GM12891 (cell line): ENCODE data around the gene GJC2.

Source experiments
- DNase-seq: peaks from one replicate; pipeline ENCODE4 v3.0.0; 2011; ENCODE audit warnings: low spot score; ENCODE audit not compliant: insufficient read length
- FAIRE-seq: peaks from 2 replicates; lab custom pipeline; 2011; peaks lifted over from hg19 to GRCh38; lab: Jason Lieb, UNC
- PAX5 ChIP-seq: IDR thresholded peaks from 2 replicates; pipeline ENCODE4 v1.6.1; 2011; ENCODE audit warnings: low read length, moderate library complexity, mild to moderate bottlenecking; ENCODE audit not compliant: insufficient read depth, severe bottlenecking
- POLR2A ChIP-seq: IDR thresholded peaks from 2 replicates; pipeline ENCODE4 v1.6.1; 2011; ENCODE audit warnings: low read depth, low read length, control low read depth
- POLR2AphosphoS5 ChIP-seq: IDR thresholded peaks from 2 replicates; pipeline ENCODE4 v1.6.1; 2011; ENCODE audit warnings: low read depth, low read length, control low read depth
- POU2F2 ChIP-seq: IDR thresholded peaks from 2 replicates; pipeline ENCODE4 v1.6.1; 2011; ENCODE audit warnings: low read depth, mild to moderate bottlenecking, control low read depth, low read length, moderate library complexity
- SPI1 ChIP-seq: IDR thresholded peaks from 2 replicates; pipeline ENCODE4 v1.6.1; 2011; ENCODE audit warnings: low read depth, low read length, control low read depth
- TAF1 ChIP-seq: IDR thresholded peaks from 2 replicates; pipeline ENCODE4 v1.6.1; 2011; ENCODE audit warnings: low read depth, low read length, control low read depth

GJC2 gene

DNA sequence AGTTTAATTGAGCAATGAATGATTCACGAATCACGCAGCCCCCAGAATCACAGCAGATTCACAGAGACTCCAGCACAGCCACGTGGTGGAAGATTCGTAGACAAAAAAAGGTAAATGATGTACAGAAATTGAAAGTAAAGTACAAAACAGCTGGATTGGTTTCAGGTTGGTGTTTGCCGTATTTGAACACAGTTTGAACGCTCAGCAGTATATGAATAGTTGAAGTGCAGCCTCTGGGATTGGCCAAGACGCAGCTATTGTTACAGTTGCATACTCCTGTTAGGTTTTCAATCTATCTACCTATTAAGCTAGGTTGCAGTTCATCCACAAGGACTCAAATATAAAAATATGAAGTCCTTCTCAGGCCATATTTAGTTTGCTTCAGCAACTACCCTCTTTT, 37.6 kb upstream of the GJC2 start:
- DNase-seq (no peak), FAIRE-seq (no peak)
- TF ChIP-seq POU2F2 = no peak
- no peak for TF ChIP-seq SPI1
- TF ChIP-seq TAF1 = no peak
- no peak for TF ChIP-seq PAX5
- TF ChIP-seq POLR2A = no peak
- TF ChIP-seq POLR2AphosphoS5 = no peak

DNA sequence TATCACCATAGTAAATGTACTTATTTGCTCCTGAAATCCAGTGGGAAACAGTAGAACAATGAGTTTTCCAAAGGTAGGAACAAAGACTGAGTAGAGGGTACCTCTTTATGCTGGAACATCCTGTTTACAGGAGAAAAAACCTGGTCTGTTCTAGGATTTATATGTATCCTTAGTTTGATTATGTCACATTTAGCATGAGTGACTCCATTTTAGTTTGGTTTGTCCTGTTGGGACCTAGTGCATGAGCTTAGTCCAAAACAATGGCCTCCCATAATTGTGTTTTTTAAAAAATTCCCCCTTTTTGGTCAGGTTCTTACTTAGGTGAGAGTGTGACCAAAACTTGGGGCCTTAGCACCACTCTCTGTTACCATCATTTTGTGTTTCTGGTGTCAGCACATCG, 37.1 kb upstream of the GJC2 start:
- no peak for FAIRE-seq

DNA sequence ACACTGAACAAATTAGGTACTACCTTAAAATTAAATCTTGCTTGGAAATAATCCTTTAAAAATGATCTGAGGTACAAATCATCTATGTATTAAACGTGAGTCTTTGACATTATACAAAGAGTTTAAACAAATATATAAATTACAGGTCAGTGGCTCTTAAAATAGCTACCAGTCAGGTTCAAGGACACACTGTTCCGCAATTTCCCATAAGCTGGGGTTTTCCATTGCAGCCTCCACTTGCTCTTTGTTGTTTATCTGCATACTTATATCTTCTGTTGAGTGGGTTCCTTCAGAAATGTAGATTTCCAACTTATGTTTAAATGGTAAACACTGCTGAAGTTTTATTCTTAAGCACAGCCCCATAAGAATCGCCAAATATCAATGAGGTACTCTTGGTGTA, 34.9 kb upstream of the GJC2 start:
- DNase-seq = no peak
- TF ChIP-seq PAX5 (no peak), SPI1 (no peak), POLR2A (no peak), TAF1 (no peak), POLR2AphosphoS5 (no peak), POU2F2 (no peak)
- no peak for FAIRE-seq

More for the DNA sequence above, 37.1 kb upstream of the GJC2 start:
- no peak for DNase-seq
- TF ChIP-seq POLR2AphosphoS5 (no peak), SPI1 (no peak), POLR2A (no peak), POU2F2 (no peak), TAF1 (no peak), PAX5 (no peak)

DNA sequence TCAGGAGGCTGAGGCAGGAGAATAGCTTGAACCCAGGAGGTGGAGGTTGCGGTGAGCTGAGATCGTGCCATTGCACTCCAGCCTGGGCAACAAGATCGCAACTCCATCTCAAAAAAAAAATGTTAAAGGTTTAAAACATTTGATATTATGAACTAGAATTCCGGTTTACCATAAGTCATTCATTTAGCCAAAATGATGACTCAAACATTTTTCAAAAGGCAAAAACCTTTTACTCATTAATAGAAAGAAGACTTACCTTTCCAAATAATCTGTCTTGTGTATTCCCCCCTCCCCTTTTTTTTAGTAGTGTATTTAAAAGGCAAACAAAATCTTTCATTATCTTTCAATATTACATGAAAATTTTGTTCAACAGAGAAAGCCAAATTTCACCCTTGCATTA, 32.4 kb upstream of the GJC2 start:
- TF ChIP-seq TAF1 = no peak
- no peak for TF ChIP-seq POLR2AphosphoS5
- no peak for TF ChIP-seq SPI1
- no peak for TF ChIP-seq POU2F2
- no peak for TF ChIP-seq POLR2A
- no peak for TF ChIP-seq PAX5
- FAIRE-seq = no peak
- no peak for DNase-seq

DNA sequence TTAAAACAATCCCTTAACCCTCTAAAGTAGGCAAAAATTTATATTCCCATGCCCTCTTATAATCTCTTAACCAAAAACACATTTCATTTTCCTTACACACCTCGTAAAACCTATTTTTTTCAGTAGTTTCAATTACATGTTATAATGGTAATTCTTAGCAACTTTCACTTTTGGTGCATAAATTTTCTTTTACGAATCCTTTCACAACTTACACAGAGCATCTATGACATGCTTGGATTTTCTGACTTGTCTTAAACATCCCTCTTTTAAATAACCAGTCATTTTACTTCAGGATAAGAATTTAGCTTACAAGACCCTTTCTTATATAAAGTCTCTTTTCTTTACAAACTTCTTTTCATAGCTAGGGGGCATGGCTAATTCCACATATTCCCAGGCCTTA, 31.7 kb upstream of the GJC2 start:
- FAIRE-seq (no peak), DNase-seq (no peak)
- TF ChIP-seq POLR2AphosphoS5 (no peak), POU2F2 (no peak), POLR2A (no peak), TAF1 (no peak), PAX5 (no peak), SPI1 (no peak)

DNA sequence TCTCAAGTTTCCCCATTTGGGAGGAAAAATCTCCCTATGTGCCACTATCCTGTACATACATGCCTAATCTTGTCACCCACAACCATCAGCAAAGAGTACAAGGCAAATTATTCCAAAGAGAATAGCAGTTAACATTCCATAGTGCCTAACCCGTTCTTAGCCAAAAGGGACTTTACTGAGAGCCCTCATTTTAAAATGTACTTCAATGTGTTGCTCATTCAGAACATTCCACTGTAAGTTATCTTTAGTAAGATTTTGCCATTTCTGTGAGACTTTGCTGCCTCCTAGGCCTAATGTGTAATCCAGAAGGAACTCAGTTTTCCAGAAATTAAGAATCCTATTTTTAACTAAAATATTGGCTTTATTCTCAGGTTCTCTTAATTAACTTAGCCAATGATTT, 29.4 kb upstream of the GJC2 start:
- no peak for DNase-seq
- TF ChIP-seq PAX5 (no peak), POLR2A (no peak), SPI1 (no peak), POU2F2 (no peak), POLR2AphosphoS5 (no peak), TAF1 (no peak)
- no peak for FAIRE-seq

DNA sequence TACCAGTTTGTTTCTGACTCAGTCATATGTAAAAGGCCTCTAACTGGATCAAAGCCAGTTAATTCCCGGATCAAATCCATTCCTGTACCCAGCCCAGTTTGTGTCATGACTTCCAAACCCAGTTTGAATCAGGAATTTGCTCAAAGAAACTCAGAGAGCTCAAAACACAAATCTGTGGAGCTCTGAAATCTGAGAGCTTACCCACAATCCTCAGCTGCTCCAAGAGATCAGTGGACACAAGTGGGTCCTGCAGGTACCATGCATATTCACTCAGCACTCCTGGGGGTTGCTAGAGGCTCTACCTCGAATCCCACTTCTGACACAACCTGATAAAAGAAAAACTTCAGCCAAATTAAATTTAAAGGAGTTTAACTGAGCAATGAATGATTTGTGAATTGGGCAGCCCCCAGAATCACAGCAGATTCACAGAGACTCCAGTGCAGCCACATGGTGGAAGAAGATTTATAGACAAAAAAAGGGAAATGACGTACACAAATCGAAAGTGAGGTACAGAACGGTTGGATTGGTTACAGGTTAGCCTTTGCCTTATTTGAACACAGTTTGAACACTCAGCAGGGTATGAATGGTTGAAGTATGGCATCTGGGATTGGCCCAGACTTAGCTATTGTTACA, 28.8 kb upstream of the GJC2 start:
- peak; percentile 60 for TF ChIP-seq SPI1
- TF ChIP-seq POLR2AphosphoS5 = no peak
- DNase-seq = no peak
- peak; percentile 43 for FAIRE-seq

DNA sequence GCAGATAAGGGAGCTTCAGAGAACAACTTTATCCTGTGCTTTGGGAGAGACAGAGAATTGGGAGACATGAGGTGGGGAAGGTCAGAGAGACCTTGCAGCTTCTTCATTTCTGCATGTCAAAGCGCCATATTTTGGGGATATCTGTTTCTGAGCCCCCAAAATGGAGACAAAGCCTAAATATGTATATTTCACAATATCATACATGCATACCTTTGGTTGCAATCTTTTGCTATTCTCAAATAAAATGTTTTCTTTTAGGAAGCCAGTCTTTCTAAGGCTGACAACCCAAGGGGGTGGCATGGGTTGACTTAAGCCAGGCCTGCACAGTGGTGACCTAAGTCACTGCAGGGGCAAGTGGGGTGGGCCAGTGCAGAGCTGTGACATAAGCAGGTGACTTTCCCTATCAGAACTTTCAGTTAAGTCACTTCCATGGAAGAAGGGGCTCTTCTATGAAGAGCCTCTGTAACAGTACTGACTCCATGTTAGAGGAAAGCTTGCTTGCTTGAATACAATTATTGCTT, 26.7 kb upstream of the GJC2 start:
- DNase-seq (no peak), FAIRE-seq (no peak)
- TF ChIP-seq PAX5 = no peak
- TF ChIP-seq POLR2A = no peak
- TF ChIP-seq POU2F2 = no peak
- TF ChIP-seq SPI1 = no peak
- no peak for TF ChIP-seq POLR2AphosphoS5
- no peak for TF ChIP-seq TAF1

DNA sequence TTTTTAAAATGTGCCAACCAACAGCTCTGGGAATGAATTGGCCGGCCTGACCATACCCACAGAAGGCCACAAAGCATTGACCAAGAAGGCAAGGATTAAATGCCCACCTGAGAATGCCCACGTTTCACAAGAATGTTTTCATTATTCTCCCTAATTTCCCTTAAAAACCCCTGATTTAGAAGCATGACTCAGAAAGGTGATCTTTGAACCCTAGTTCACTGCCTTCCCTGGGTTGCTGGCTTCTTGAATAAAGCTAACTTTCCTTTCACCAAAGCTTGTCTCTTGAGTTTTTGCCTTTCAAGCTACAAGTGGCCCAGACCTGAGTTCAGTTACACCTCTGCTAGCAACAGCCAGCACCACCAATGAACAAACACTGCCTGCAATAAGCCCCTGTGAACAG, 26.2 kb upstream of the GJC2 start:
- no peak for TF ChIP-seq POU2F2
- TF ChIP-seq TAF1 = no peak
- no peak for TF ChIP-seq PAX5
- TF ChIP-seq POLR2A = no peak
- TF ChIP-seq SPI1 = no peak
- TF ChIP-seq POLR2AphosphoS5 = no peak
- FAIRE-seq = no peak
- no peak for DNase-seq

DNA sequence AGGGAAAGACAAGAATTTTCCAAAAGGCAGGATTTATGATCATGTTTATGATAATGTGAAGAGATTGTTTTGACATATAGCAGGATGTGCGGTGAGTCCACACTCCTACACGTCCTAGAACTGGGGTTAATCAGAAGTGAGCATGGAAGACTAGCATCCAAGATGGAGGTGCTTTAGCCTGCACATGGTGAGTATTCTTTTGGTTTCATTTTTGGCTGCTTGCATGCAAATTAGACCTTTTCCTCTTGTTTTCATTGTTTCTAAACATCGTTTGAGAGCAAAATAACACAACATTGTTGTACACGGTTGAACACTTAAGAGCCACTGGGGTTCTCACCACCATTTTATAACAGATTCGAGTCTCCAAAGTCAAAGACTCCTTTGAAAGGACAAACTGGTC, 24.5 kb upstream of the GJC2 start:
- FAIRE-seq (peak; percentile 38), DNase-seq (no peak)
- no peak for TF ChIP-seq POU2F2
- TF ChIP-seq POLR2AphosphoS5 = no peak
- TF ChIP-seq POLR2A = no peak
- no peak for TF ChIP-seq PAX5

DNA sequence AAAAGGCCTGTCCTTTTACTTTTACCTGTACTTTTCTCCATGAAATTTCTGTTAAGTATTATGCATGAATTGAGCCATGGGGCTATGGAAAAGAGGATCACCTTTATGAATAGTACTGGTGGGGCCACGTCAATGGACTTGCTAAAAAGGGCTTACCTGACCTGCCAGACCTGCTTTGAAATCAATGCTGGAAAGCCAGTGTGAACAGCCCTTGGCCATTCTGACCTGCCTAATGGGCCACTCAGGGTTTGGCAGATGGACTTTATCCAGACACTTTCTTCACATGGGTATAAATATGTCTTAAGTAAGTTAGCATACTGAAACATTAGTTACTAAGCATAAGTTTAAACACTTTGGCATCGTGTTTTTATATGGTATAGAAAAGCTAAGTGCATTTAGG, 18.0 kb upstream of the GJC2 start:
- TF ChIP-seq POLR2AphosphoS5 = no peak
- no peak for TF ChIP-seq POLR2A
- no peak for TF ChIP-seq SPI1
- TF ChIP-seq TAF1 = no peak
- no peak for TF ChIP-seq PAX5
- TF ChIP-seq POU2F2 = no peak
- DNase-seq = no peak
- no peak for FAIRE-seq
